SK-N-SH (cell line): ENCODE data around the gene NFIA. TPM values are rescaled to one million over a fixed set of nuclear protein-coding genes. Genes with fewer than 3 reads are reported as not detected.

Experiments
- CTCF ChIA-PET: fragments of 300-600, 350-600 bp; formaldehyde crosslinking; extraction: SDS; loops from one replicate; lab custom pipeline; 2021; lab: Yijun Ruan, JAX
- POLR2A ChIA-PET: fragments of 350-600 bp; sonication (Branson Sonifier 250); formaldehyde crosslinking; extraction: SDS; loops from one replicate; lab custom pipeline; 2020; ENCODE audit warnings: antibody characterized with exemption, inconsistent platforms; lab: Yijun Ruan, JAX
- DNase-seq: peaks from one replicate; pipeline ENCODE4 v3.0.0; 2012
- H2AFZ ChIP-seq: fragments of 200-600 bp; sonication (generic); 2 replicates; pipeline ENCODE4 v1.8.1; 2016; ENCODE audit warnings: antibody characterized with exemption, mild to moderate bottlenecking, low read depth
- H3F3A ChIP-seq: fragments of 200-600 bp; sonication (generic); replicated peaks from 2 replicates; pipeline ENCODE3; 2016; ENCODE audit warnings: antibody characterized with exemption, mild to moderate bottlenecking; ENCODE audit not compliant: insufficient read depth
- H3K27ac ChIP-seq, 2 experiments: fragments of 200-500 bp in 1 of 2; fragments of 200-600 bp in 1 of 2; sonication (Bioruptor generic) in 1 of 2; sonication (generic), shearing (Covaris generic) in 1 of 2; 2 replicates each; pipeline versions ENCODE4 v1.5.1 to v1.6.1; 2014 to 2016; ENCODE audit warnings: low read depth in 2 of 2, inconsistent platforms in 1 of 2, low read length in 1 of 2, mild to moderate bottlenecking in 1 of 2, mixed read lengths in 1 of 2
- H3K27me3 ChIP-seq: fragments of 200-600 bp; sonication (generic), shearing (Covaris generic); 2 replicates; pipeline ENCODE4 v1.6.1; 2016; ENCODE audit warnings: mixed run types; ENCODE audit not compliant: insufficient read depth
- H3K36me3 ChIP-seq, 2 experiments: fragments of 200-500 bp in 1 of 2; fragments of 200-600 bp in 1 of 2; sonication (Bioruptor generic) in 1 of 2; sonication (generic) in 1 of 2; replicated peaks in 1 of 2; 2 replicates each; pipeline versions ENCODE3 to v1.5.1; 2014 to 2016; ENCODE audit warnings: low read length in 1 of 2, mild to moderate bottlenecking in 1 of 2; ENCODE audit not compliant: insufficient read depth in 2 of 2, control insufficient read depth in 1 of 2
- H3K4me1 ChIP-seq, 2 experiments: fragments of 200-500 bp in 1 of 2; fragments of 200-600 bp in 1 of 2; sonication (Bioruptor generic) in 1 of 2; sonication (generic), shearing (Covaris generic) in 1 of 2; 2 replicates each; pipeline versions ENCODE4 v1.5.1 to v1.6.1; 2014 to 2016; ENCODE audit warnings: low read depth in 1 of 2, low read length in 1 of 2, mixed run types in 1 of 2; ENCODE audit not compliant: insufficient read depth in 2 of 2, control insufficient read depth in 1 of 2
- H3K4me2 ChIP-seq: fragments of 200-600 bp; sonication (generic), shearing (Covaris generic); 2 replicates; pipeline ENCODE4 v1.6.1; 2017; ENCODE audit warnings: mixed run types
- H3K4me3 ChIP-seq, 2 experiments: fragments of 200-500 bp in 1 of 2; fragments of 200-600 bp in 1 of 2; sonication (Bioruptor generic) in 1 of 2; sonication (generic), shearing (Covaris generic) in 1 of 2; 2 replicates each; pipeline versions ENCODE4 v1.5.1 to v1.8.1; 2014 to 2016; ENCODE audit warnings: low read depth in 2 of 2, inconsistent platforms in 1 of 2, low read length in 1 of 2, mild to moderate bottlenecking in 1 of 2, mixed read lengths in 1 of 2, moderate library complexity in 1 of 2
- H3K79me2 ChIP-seq: fragments of 200-600 bp; sonication (generic); 2 replicates; pipeline ENCODE4 v1.8.1; 2017; ENCODE audit warnings: mild to moderate bottlenecking; ENCODE audit not compliant: insufficient read depth
- H3K9ac ChIP-seq: fragments of 200-600 bp; sonication (generic); 2 replicates; pipeline ENCODE4 v1.6.1; 2017; ENCODE audit warnings: mixed run types
- H3K9me2 ChIP-seq: fragments of 200-600 bp; sonication (generic); 2 replicates; pipeline ENCODE4 v1.6.1; 2017; ENCODE audit warnings: mixed run types
- H3K9me3 ChIP-seq: fragments of 200-600 bp; sonication (generic); 2 replicates; pipeline ENCODE4 v1.6.1; 2017; ENCODE audit warnings: mixed run types, mild to moderate bottlenecking, moderate library complexity
- H4K20me1 ChIP-seq: fragments of 200-600 bp; sonication (generic); 2 replicates; pipeline ENCODE4 v1.6.1; 2017; ENCODE audit warnings: mild to moderate bottlenecking, mixed run types; ENCODE audit not compliant: insufficient read depth
- CHD2 ChIP-seq: fragments of 150-350 bp; IDR thresholded peaks from 2 replicates; pipeline ENCODE4 v1.6.1; 2018; ENCODE audit warnings: low read length; ENCODE audit not compliant: partially characterized antibody
- EZH2phosphoT487 ChIP-seq: fragments of 200-600 bp; sonication (generic); IDR thresholded peaks from 2 replicates; pipeline ENCODE4 v1.6.1; 2017; ENCODE audit warnings: low read depth, mixed run types, mild to moderate bottlenecking, antibody characterized with exemption, moderate library complexity, borderline replicate concordance
- FOSL2 ChIP-seq: IDR thresholded peaks from 2 replicates; pipeline ENCODE4 v1.4.0; 2012; ENCODE audit warnings: low read depth, mild to moderate bottlenecking, moderate library complexity, borderline replicate concordance
- GATA2 ChIP-seq: sonication (generic); formaldehyde crosslinking; IDR thresholded peaks from 2 replicates; pipeline ENCODE4 v1.5.0; 2020; ENCODE audit warnings: mild to moderate bottlenecking, missing genetic modification reagents
- MXI1 ChIP-seq: IDR thresholded peaks from 2 replicates; pipeline ENCODE4 v1.6.1; 2012; ENCODE audit warnings: mild to moderate bottlenecking, low read depth, low read length, improper control_type of control experiment
- NFIC ChIP-seq: IDR thresholded peaks from 2 replicates; pipeline ENCODE4 v1.4.0; 2012; ENCODE audit warnings: borderline replicate concordance
- PBX3 ChIP-seq: IDR thresholded peaks from 2 replicates; pipeline ENCODE4; 2012
- RAD21 ChIP-seq: IDR thresholded peaks from 2 replicates; pipeline ENCODE4 v1.6.1; 2012; ENCODE audit warnings: mild to moderate bottlenecking, low read length
- REST ChIP-seq: IDR thresholded peaks from 2 replicates; pipeline ENCODE4 v1.6.1; 2012; ENCODE audit warnings: mild to moderate bottlenecking, low read depth, low read length, moderate library complexity
- RFX5 ChIP-seq: IDR thresholded peaks from 2 replicates; pipeline ENCODE4 v1.6.1; 2012; ENCODE audit warnings: mild to moderate bottlenecking, improper control_type of control experiment, low read length
- RXRA ChIP-seq: IDR thresholded peaks from 2 replicates; pipeline ENCODE4 v1.4.0; 2012; ENCODE audit warnings: low read depth, mild to moderate bottlenecking, borderline replicate concordance
- WGBS: methylation state at CpG from one replicate; pipeline ENCODE4 v1.1.6; 2017; ENCODE audit warnings: low lambda C conversion rate; 5-methylcytosine and 5-hydroxymethylcytosine counted together
- polyA plus RNA-seq, 3 experiments: library from polyadenylated mRNA; depleted of rRNA; stranded (reverse); fragments of >200 nt; gene quantifications; 2 replicates each; pipeline ENCODE4 v1.2.3, GENCODE V29; 2012

Gene NFIA
- polyA plus RNA-seq, 1 of the 3 experiments (the other 2 are of a cell fraction) = 3.3 TPM

- POLR2A ChIA-PET = no interaction called here
- H3K4me3 ChIP-seq = no peak overlapping the region
- 96% methylated on average over 5 of the region's 5 CpGs for WGBS
- TF ChIP-seq RAD21 (no peak), EZH2phosphoT487 (no peak), NFIC (no peak), GATA2 (CRISPR knock-in tag) (no peak), FOSL2 (no peak), RFX5 (no peak), CHD2 (no peak), PBX3 (no peak)
- no peaks in the 10 kb centered on the region for H4K20me1 ChIP-seq
- H3K9me3 ChIP-seq = no peaks in the 10 kb centered on the region
- H3K79me2 ChIP-seq = no peaks in the 10 kb centered on the region
- CTCF ChIA-PET = interaction anchor here (0.9 to 1.2 kb wide), 2 partner anchors 13 to 18 kb away, joined by 3 read pairs; no protein-coding TSS in a partner anchor
- no peaks in the 10 kb centered on the region for H3K27me3 ChIP-seq
- peaks cover 0 to 9% of the 10 kb centered on the region in 2 experiments; a peak in 3 of 4 replicates for H3K4me1 ChIP-seq
- H3K36me3 ChIP-seq = no peaks in the 10 kb centered on the region
- no peak overlapping the region for H3K27ac ChIP-seq
- no peaks in the 10 kb centered on the region for H3F3A ChIP-seq
- no peaks in the 10 kb centered on the region for H3K9me2 ChIP-seq
- DNase-seq = no peak
- H3K9ac ChIP-seq = no peak overlapping the region
- no peak overlapping the region for H2AFZ ChIP-seq
- H3K4me2 ChIP-seq = no peak overlapping the region
Measured at GRCh38 chr1:61280452-61280851, 198.1 kb downstream of the NFIA start.

GRCh38 chr1:61282387-61282786 lies 200.0 kb downstream of the NFIA start:
- H3K9me3 ChIP-seq = no peaks in the 10 kb centered on the region
- H3K9ac ChIP-seq = no peak overlapping the region
- H3K27ac ChIP-seq = no peak overlapping the region
- no peak overlapping the region for H3K4me3 ChIP-seq
- no peak overlapping the region for H2AFZ ChIP-seq
- no peaks in the 10 kb centered on the region for H3K79me2 ChIP-seq
- H3F3A ChIP-seq = no peaks in the 10 kb centered on the region
- H4K20me1 ChIP-seq = no peaks in the 10 kb centered on the region
- no peak overlapping the region for H3K4me2 ChIP-seq
- no peaks in the 10 kb centered on the region for H3K9me2 ChIP-seq
- TF ChIP-seq REST (no peak), MXI1 (no peak), RXRA (no peak)
- H3K27me3 ChIP-seq = no peaks in the 10 kb centered on the region
- peaks cover 0 to 8% of the 10 kb centered on the region in 2 experiments; a peak in 2 of 4 replicates for H3K4me1 ChIP-seq
- CTCF ChIA-PET = no interaction called here
- POLR2A ChIA-PET = interaction anchor here (0.6 kb wide), 1 partner anchor 15 kb away, joined by 3 read pairs; no protein-coding TSS in a partner anchor
- H3K36me3 ChIP-seq = no peaks in the 10 kb centered on the region
- DNase-seq = no peak
- WGBS = 80% methylated on average over 3 of the region's 3 CpGs
